Hematopoietic multipotent progenitor cell treated with erythropoietin and hydrocortisone succinate and interleukin-3 and kit ligand, for 17 days (in vitro differentiated cells): ENCODE results near the gene APEH.

Experiments used
- DNase-seq: peaks from one replicate; pipeline ENCODE4 v3.0.0-alpha.2; 2015; ENCODE audit warnings: low spot score

The APEH gene

DNA sequence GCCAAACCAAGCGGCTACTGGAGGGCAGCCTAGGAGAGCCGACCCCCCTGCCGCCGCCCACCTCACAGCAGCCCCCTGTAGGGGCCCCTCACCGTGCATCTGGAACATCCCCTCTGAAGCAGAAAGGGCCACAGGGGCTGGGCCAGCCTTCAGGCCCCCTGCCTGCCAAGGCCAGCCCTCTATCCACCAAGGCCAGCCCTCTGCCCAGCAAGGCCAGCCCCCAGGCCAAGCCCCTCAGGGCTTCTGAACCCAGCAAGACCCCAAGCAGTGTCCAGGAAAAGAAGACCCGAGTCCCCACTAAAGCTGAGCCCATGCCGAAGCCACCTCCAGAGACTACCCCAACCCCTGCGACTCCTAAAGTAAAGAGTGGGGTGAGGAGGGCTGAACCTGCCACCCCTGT, 23.5 kb upstream of the APEH start:
- DNase-seq = no peak

DNA sequence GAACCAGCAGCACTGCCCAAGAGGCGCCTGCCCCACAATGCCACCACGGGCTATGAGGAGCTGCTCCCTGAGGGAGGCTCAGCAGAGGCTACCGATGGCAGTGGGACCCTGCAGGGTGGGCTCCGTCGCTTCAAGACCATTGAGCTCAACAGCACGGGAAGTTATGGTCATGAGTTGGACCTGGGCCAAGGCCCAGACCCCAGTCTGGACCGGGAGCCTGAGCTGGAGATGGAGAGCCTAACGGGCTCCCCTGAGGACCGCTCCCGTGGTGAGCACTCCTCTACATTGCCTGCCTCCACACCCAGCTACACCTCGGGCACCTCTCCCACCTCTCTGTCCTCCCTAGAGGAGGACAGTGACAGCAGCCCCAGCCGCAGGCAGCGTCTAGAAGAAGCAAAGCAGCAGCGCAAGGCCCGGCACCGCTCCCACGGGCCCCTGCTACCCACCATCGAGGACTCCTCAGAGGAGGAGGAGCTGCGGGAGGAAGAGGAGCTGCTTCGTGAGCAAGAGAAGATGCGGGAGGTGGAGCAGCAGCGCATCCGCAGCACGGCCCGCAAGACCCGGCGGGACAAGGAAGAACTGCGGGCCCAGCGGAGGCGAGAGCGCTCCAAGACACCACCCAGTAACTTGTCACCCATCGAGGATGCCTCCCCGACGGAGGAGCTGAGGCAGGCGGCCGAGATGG, 21.8 kb upstream of the APEH start:
- DNase-seq = no peak

DNA sequence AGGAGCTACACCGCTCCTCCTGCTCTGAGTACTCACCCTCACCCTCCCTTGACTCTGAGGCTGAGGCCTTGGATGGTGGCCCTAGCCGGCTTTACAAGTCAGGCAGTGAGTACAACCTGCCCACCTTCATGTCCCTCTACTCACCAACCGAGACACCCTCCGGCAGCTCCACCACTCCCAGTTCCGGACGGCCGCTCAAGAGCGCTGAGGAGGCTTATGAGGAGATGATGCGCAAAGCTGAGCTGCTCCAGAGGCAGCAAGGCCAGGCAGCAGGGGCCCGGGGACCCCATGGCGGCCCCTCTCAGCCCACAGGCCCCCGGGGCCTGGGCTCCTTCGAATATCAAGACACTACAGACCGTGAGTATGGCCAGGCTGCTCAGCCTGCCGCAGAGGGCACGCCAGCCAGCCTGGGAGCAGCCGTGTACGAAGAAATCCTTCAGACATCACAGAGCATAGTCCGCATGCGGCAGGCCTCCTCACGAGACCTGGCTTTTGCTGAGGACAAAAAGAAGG, 21.2 kb upstream of the APEH start:
- no peak for DNase-seq

DNA sequence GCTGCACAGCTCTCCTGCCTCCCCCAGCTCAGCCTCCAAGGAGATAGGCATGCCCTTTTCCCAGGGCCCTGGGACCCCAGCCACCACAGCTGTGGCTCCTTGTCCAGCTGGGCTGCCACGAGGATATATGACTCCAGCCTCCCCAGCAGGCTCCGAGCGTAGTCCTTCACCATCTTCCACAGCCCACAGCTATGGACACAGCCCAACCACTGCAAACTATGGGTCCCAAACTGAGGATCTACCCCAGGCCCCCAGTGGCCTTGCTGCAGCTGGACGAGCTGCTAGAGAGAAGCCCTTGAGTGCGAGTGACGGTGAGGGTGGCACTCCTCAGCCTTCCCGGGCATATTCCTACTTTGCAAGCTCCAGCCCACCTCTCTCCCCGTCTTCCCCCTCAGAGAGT, 20.5 kb upstream of the APEH start:
- DNase-seq = no peak

DNA sequence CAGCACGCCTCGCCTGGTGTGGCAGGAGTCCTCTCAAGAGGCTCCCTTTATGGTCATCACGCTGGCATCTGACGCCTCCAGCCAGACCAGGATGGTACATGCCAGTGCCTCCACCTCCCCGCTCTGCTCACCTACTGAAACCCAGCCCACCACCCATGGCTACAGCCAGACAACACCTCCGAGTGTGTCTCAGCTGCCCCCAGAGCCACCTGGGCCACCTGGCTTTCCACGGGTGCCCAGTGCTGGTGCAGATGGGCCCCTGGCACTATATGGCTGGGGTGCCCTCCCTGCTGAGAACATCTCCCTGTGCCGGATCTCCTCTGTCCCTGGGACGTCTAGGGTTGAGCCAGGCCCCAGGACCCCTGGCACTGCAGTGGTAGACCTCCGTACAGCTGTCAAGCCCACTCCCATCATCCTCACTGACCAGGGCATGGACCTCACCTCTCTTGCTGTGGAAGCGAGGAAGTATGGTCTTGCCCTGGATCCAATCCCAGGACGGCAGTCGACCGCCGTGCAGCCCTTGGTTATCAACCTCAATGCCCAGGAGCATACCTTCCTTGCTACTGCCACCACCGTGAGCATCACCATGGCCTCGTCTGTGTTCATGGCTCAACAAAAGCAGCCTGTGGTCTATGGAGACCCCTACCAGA, 19.9 kb upstream of the APEH start:
- DNase-seq = no peak

DNA sequence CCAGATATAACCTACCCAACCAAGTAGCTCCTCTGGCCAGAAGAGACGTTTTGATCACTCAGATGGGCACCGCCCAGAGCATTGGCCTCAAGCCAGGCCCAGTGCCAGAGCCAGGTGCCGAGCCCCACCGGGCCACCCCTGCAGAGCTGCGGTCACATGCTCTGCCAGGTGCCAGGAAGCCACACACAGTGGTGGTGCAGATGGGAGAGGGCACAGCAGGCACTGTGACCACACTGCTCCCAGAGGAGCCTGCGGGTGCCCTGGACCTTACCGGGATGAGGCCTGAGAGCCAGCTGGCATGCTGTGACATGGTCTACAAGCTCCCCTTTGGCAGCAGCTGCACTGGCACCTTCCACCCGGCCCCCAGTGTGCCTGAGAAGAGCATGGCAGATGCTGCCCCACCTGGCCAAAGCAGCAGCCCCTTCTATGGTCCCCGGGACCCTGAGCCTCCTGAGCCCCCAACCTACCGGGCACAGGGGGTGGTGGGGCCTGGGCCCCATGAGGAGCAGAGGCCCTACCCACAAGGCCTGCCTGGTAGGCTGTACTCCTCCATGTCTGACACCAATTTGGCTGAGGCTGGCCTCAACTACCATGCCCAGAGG, 19.1 kb upstream of the APEH start:
- no peak for DNase-seq

DNA sequence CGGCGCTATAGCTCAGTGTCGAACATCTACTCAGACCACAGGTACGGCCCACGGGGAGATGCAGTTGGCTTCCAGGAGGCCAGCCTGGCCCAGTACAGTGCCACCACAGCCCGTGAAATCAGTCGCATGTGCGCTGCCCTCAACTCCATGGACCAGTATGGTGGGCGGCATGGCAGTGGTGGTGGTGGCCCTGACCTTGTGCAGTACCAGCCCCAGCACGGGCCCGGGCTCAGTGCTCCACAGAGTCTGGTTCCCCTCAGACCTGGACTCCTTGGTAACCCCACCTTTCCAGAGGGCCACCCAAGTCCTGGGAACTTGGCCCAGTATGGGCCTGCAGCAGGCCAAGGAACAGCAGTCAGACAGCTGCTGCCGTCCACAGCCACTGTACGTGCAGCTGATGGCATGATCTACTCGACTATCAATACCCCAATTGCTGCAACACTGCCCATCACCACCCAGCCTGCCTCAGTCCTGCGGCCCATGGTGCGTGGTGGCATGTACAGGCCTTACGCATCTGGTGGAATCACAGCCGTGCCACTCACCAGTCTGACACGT, 18.3 kb upstream of the APEH start:
- no peak for DNase-seq

DNA sequence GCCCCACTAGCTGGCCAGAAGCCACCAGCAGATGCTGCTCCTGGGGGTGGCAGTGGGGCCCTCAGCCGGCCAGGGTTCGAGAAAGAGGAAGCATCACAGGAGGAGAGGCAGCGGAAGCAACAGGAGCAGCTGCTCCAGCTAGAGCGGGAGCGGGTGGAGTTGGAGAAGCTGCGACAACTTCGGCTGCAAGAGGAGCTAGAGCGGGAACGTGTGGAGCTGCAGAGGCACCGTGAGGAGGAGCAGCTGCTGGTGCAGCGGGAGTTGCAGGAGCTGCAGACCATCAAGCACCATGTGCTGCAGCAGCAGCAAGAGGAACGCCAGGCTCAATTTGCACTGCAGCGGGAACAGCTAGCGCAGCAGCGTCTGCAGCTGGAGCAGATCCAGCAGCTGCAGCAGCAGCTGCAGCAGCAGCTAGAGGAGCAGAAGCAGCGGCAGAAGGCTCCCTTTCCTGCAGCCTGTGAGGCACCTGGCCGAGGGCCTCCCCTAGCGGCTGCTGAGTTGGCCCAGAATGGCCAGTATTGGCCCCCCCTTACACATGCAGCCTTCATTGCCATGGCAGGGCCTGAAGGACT, 17.5 kb upstream of the APEH start:
- no peak for DNase-seq

DNA sequence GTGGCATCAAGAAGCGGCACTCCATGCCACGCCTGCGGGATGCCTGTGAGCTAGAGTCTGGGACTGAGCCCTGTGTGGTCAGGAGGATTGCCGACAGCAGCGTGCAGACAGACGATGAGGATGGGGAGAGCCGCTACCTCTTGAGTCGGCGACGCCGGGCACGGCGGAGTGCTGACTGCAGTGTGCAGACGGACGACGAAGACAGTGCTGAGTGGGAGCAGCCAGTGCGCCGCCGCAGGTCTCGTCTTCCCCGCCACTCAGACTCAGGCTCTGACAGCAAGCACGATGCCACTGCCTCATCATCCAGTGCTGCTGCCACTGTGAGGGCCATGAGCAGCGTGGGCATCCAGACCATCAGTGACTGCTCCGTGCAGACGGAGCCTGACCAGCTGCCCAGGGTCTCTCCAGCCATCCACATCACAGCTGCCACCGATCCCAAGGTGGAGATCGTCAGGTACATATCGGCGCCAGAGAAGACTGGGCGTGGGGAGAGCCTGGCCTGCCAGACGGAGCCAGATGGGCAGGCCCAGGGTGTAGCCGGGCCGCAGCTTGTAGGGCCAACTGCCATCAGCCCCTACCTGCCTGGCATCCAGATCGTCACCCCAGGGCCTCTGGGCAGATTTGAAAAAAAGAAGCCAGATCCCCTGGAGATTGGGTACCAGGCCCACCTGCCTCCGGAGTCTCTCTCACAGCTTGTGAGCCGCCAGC, 16.8 kb upstream of the APEH start:
- DNase-seq = no peak

DNA sequence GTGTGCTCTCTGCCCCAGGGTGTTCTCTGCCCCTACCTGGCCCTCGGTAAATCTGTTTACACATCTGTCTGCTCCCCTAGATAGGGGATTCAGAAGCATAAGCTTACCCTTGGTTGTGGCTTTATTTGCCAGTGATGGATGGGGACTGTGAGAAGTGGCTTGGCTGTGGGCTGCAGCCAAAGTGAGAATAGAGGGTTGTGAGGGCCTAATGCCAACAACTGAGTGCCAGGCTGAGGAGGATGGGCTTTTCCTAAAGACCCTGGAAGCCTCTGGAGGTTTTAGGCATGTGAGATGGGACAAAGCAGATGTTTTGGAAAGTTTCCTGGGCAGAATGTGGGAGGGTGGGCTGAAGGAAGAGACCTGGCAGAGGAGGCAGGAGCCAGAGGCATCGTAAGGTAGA, 15.4 kb upstream of the APEH start:
- DNase-seq = no peak

DNA sequence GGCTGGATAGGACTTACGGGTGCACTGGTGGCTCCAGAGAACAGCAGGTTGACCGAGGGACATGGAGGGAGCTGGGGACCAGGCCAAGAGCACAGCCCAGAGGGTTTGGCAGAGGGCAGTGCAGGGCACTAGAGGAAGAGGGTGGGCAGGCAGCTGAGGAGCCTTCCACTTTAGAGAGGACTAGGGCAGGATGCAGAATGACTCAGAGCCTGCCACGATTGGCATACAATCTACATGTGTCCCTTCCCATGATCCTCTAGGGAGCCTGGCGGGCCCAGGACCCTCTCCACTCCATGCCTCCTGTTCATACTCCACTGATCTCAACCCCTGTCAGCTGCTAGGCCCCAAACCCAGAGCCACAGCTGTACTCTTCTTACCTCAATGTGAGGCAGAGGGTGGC, 14.4 kb upstream of the APEH start:
- DNase-seq = no peak

DNA sequence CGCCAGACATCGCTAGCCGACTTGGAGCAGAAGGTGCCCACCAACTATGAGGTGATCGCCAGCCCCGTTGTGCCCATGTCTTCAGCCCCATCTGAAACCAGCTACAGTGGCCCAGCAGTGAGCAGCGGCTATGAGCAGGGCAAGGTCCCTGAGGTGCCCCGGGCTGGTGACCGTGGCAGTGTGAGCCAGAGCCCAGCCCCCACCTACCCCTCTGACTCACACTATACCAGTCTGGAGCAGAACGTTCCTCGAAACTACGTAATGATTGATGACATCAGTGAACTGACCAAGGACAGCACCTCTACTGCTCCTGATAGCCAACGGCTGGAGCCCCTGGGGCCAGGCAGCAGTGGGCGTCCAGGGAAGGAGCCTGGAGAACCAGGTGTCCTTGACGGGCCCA, 12.9 kb upstream of the APEH start:
- no peak for DNase-seq

DNA sequence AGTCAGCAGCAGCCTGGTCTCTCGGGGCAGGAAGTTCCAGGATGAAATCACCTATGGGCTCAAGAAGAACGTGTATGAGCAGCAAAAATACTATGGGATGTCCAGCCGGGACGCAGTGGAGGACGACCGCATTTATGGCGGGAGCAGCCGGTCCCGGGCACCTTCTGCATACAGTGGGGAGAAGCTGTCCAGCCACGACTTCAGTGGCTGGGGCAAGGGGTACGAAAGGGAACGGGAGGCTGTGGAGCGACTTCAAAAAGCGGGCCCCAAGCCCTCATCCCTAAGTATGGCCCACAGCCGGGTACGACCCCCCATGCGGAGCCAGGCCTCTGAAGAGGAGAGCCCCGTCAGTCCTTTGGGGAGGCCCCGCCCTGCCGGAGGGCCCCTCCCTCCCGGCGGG, 12.1 kb upstream of the APEH start:
- no peak for DNase-seq

DNA sequence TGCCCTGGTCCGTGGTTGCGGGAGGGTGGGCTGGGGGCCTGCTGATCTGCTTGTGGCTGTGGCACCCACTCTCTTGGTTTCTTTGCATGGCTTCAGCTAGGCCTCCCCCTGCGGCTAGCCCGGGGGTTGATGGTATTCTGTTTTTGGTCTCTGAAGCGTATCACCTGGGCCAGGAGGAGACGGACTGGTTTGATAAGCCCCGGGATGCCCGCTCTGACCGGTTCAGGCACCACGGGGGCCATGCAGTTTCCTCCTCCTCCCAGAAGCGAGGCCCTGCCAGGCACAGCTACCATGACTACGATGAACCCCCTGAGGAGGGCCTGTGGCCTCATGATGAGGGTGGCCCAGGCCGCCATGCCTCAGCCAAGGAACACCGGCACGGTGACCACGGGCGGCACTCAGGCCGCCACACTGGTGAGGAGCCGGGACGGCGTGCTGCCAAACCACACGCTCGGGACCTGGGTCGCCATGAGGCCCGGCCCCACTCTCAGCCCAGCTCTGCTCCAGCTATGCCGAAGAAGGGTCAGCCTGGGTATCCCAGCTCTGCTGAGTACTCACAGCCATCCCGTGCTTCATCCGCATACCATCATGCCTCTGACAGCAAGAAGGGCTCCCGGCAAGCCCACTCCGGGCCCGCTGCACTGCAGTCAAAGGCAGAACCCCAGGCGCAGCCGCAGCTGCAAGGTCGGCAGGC, 11.3 kb upstream of the APEH start:
- DNase-seq = no peak

DNA sequence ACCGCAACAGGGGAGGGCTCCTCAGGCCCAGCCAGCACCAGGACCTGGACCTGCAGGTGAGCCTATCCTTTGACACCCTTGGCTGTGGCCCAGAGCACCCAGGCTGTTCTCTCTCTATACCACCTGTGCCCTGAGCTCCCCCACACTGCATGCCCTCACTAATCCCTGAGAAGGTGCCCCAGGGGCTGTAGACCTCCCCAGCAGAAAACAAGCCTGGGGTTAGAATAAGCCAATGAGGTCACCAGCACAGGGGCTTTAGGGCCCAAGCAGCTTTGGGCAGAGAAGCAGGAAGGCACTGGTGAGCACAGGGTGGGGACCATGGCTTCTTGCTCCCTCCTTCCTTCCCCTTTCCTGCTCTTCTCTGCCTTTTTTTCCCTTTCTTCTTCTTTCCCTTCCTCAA, 10.3 kb upstream of the APEH start:
- no peak for DNase-seq

DNA sequence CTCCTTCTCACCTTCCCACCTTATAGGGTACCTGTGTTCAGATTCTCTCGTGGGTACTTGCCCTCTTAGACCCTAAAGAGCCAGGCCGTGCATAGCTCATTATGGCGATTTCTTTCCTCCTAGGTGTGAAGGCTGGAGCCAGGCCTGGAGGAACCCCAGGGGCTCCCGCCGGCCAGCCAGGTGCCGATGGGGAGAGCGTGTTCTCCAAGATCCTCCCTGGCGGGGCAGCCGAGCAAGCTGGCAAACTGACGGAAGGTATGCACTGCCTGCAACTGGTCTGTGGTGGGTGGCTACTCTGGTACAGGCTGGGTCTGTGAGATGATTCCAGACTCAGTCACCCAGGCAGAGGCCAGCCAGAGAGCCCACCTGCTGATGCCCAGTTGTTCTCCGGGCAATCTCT, 9.9 kb upstream of the APEH start:
- no peak for DNase-seq

DNA sequence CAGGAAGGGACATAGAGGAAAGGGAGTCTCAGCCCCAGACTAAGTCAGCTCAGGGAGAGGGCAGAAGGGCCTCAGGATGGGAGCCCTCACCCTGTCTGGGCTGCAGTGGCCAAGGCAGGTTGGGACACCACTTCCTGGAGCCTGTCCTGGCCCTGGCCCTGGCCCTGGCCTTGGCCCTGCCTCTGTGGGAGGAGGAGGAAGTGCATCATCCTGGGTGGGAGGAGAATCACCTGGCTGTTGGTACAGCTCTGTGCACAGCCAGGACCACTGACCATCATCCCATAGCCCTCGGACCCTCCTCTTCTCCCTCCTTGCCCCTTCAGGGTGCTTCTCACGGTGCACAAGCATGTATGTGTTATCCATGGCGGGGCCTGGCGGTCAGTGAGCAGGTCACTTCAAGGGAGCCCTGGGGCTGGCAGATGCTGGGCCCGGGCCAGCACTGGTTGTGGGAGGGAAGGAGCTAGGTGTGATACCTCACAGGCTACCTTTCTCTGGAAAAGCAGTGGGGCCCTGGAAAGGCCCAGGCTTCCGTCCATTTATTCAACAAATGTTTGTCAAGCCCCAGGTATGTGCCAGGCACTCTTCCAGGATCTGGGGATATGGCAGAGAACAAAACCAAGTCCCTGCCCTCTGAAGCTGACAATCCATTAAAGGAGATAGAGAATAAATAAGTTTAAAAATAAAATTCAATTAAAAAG, 8.2 kb upstream of the APEH start:
- no peak for DNase-seq

DNA sequence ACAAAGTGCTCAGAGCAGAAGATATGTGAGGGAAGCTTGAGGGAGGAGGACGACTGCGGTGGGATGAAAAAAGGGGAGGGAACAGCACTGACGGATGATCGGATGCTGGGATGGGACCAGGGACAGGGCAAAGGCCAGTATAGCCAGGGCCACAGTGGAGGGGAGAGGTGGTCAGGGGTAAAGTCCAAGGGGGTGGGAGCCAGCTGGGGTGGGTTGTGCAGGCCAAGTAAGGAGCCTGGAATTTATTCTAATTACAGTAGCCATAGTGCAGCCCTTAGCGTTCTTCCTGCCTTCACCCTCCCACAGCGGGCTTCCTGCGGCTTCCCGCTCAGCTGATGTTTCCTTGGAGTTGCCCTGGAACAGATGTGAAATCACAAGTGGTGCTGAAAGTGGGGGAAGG, 7.6 kb upstream of the APEH start:
- no peak for DNase-seq

DNA sequence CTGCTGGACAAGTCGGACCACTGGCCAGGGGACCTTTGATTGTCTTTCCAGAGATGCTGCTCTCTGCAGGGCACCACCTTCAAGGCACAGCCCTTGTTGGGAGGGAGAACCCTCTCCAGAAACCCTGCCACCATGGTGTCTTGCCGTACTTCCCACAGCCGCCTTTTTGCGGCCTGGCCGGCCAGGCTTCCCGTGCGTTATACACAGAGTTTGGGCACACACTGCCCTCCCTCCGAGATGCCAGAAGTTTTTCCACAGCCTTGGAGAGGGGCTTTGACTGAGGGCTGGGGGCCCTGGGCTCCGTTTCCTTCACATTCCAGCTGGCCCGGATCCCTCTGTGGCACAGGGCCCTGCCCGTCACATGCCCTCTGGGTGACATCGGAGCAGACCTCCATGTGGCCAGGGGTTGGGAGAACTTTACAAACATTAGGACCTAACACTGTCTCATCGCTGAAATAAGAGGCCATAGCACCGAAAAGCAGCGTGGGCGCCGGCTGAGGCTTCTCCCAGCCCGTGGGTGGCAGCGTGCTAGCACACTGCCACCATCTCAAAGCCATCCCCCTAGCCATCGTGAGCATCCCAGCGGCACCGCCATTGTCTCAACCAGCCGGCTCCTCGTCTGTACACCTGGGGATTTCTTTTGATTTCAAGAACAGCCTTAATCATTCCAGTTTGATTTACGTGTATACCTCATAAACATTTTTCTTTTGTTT, 6.3 kb upstream of the APEH start:
- DNase-seq = no peak

DNA sequence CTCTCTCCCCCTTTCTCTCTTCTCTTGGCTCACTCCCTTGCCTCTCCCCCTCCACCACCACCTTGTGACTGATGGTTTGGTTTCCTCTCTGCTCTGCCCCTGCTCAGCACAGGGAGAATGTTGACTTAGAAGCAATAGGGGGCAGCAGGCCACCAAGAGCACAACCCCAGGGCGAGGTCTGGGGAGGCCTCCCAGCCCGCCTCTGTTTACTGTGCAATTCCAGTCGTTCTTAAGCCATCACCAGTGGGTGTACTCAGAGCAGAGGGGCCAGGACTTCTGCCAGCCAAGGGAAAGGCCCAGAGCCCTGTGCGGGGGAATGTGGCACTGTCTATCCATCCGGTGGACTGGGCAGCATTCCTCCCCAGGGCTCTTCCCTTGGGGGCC, 5.7 kb upstream of the APEH start:
- DNase-seq = no peak
